Thoracic aorta (tissue), 2 donors: Measurements from ENCODE around the gene PFKFB4. TPM values are rescaled to one million over a fixed set of nuclear protein-coding genes. Genes with fewer than 3 reads are reported as not detected.

Experiments
- ATAC-seq: fragments of 150-250 bp; one replicate; pipeline ENCODE4 v1.8.0; 2017; ENCODE audit warnings: low read depth; ENCODE audit not compliant: insufficient number of reproducible peaks, low FRiP score
- DNase-seq: peaks from one replicate; pipeline ENCODE4 v3.0.0-alpha.2; 2020; ENCODE audit warnings: low spot score
- H3K27ac ChIP-seq, 2 donors: fragments of 200-600 bp; sonication (generic); 1 replicate in 1 of 2; 2 replicates in 1 of 2; pipeline ENCODE4 v1.5.1; 2016; ENCODE audit warnings: mild to moderate bottlenecking in 2 of 2, moderate library complexity in 2 of 2
- H3K27me3 ChIP-seq: fragments of 200-600 bp; sonication (generic); replicated peaks from 2 replicates; pipeline ENCODE4 v1.6.0; 2016; ENCODE audit warnings: mild to moderate bottlenecking; ENCODE audit not compliant: insufficient read depth
- H3K36me3 ChIP-seq: fragments of 200-600 bp; sonication (generic); one replicate; pipeline ENCODE4 v1.5.1; 2016
- H3K4me1 ChIP-seq, 2 donors: fragments of 200-600 bp; sonication (generic); 1 replicate in 1 of 2; 2 replicates in 1 of 2; pipeline versions ENCODE4 v1.5.1 to v1.6.0; 2016; ENCODE audit warnings: low read depth in 2 of 2, mild to moderate bottlenecking in 1 of 2; ENCODE audit not compliant: control insufficient read depth in 1 of 2
- H3K4me3 ChIP-seq: fragments of 200-600 bp; sonication (generic); 2 replicates; pipeline ENCODE4 v1.5.1; 2016; ENCODE audit warnings: mild to moderate bottlenecking
- H3K9me3 ChIP-seq: fragments of 200-600 bp; sonication (generic); 2 replicates; pipeline ENCODE4 v1.5.1; 2016
- CTCF ChIP-seq: fragments of 200-600 bp; sonication (generic); IDR thresholded peaks from one replicate; pipeline ENCODE4 v1.5.1; 2019; ENCODE audit warnings: antibody characterized with exemption
- total RNA-seq, 2 donors: library from RNA; depleted of rRNA; stranded (reverse); fragments of >200 nt; gene quantifications; one replicate each; pipeline versions ENCODE4 v1.1.0 to v1.2.3, GENCODE V29; 2016

The PFKFB4 gene
- total RNA-seq, 2 donors from 2014 or later, result 3.7 to 8.5 TPM

GRCh38 chr3:48472923-48473616, 83.5 kb downstream of the PFKFB4 start:
- Histone ChIP-seq H3K9me3 (no peaks in the 10 kb centered on the region), H3K27ac (peak overlapping the region; percentile 96 to 97), H3K4me3 (peak overlapping the region; percentile 79), H3K36me3 (peaks cover 15% of the 10 kb centered on the region), H3K27me3 (no peaks in the 10 kb centered on the region), H3K4me1 (peaks cover 33 to 51% of the 10 kb centered on the region in 2 donors)
- peak; percentile 74 for DNase-seq
- peak; percentile 56 for TF ChIP-seq CTCF
- peak; percentile 83 for ATAC-seq

GRCh38 chr3:48472673-48472922, 84.0 kb downstream of the PFKFB4 start:
- peaks cover 36 to 56% of the 10 kb centered on the region in 2 donors for H3K4me1 ChIP-seq
- H3K27ac ChIP-seq, result peak overlapping the region; percentile 96 to 97
- TF ChIP-seq CTCF, result no peak
- H3K4me3 ChIP-seq, result peak overlapping the region; percentile 79
- ATAC-seq, result peak; percentile 15
- H3K27me3 ChIP-seq, result no peaks in the 10 kb centered on the region
- no peak for DNase-seq
- H3K9me3 ChIP-seq, result no peaks in the 10 kb centered on the region
- peaks cover 15% of the 10 kb centered on the region for H3K36me3 ChIP-seq

DNA sequence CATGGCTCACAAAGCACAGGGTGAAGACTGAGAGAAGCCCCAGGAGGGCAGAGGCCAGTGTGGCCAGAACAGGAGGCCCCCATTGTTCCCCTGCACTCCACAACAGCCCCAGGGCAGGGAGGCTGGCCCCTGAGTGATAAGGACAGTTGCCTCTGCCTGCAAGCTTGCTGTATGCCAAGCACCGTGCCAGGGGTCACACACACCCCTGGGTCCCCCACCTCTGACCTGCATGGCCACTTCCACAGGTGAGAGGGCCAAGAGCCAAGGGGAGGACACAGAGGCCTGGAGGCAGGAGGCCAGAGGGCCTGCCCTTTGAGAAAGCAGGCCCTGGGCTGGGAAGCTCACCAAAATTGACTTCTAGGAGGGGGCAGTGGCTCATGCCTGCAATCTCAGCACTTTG, 86.3 kb downstream of the PFKFB4 start:
- no peak for TF ChIP-seq CTCF
- H3K27ac ChIP-seq, result peak overlapping the region; percentile 1 to 51
- no peaks in the 10 kb centered on the region for H3K27me3 ChIP-seq
- peaks cover 46 to 71% of the 10 kb centered on the region in 2 donors for H3K4me1 ChIP-seq
- no peak for DNase-seq
- no peak overlapping the region for H3K4me3 ChIP-seq
- ATAC-seq, result no peak
- no peaks in the 10 kb centered on the region for H3K9me3 ChIP-seq
- H3K36me3 ChIP-seq, result peaks cover 20% of the 10 kb centered on the region

- DNase-seq (no peak), ATAC-seq (no peak)
- no peaks in the 10 kb centered on the region for H3K9me3 ChIP-seq
- H3K4me3 ChIP-seq, result no peak overlapping the region
- H3K27me3 ChIP-seq, result no peaks in the 10 kb centered on the region
- peaks cover 51 to 78% of the 10 kb centered on the region in 2 donors for H3K4me1 ChIP-seq
- H3K27ac ChIP-seq, result peak overlapping the region; percentile 94 to 98
- H3K36me3 ChIP-seq, result peaks cover 20% of the 10 kb centered on the region
- no peak for TF ChIP-seq CTCF
Measured at GRCh38 chr3:48469046-48469915, 87.3 kb downstream of the PFKFB4 start.

DNA sequence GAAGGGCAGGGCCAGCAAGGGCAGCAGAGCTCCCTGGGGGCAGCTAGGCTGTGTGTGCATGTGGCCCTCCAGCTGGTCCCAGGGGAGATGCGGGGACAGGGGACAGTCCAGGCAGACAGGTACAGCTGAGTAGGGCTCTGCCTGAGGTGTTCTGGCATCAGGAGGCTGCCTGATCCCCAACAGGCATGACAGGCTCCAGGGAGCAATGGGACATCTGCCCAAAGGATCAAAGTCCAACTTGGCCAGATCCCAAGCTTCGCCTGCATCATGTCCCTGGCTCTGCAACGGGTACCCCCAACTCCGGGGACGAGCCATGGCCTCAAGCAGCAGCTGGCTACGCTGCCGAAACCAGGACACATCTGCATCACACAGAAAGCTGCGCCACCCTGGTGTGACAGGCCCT, 88.3 kb downstream of the PFKFB4 start:
- TF ChIP-seq CTCF, result no peak
- no peak for ATAC-seq
- no peak for DNase-seq
- peaks cover 51 to 72% of the 10 kb centered on the region in 2 donors for H3K4me1 ChIP-seq
- peaks cover 20% of the 10 kb centered on the region for H3K36me3 ChIP-seq
- no peak overlapping the region for H3K4me3 ChIP-seq
- no peaks in the 10 kb centered on the region for H3K27me3 ChIP-seq
- H3K27ac ChIP-seq, result peak overlapping the region; percentile 94 to 98
- no peaks in the 10 kb centered on the region for H3K9me3 ChIP-seq

Other genes with a start within 250 kb of the PFKFB4 start
- gene SPINK8, start 223.1 kb downstream of the PFKFB4 start, total RNA-seq, result not detected
- not detected for gene FBXW12, start 184.6 kb downstream of the PFKFB4 start, total RNA-seq
- 100 to 1,000 TPM; 177 to 210 TPM for gene PLXNB1, start 126.7 kb downstream of the PFKFB4 start, total RNA-seq
- gene CCDC51, start 116.7 kb downstream of the PFKFB4 start, total RNA-seq, result 10 to 100 TPM in 1 of 2 donors, 1 to 10 TPM in 1; 5.9 to 15.2 TPM
- 100 to 1,000 TPM; 112 to 164 TPM for gene TMA7, start 116.5 kb downstream of the PFKFB4 start, total RNA-seq
- 1 to 10 TPM; 4.0 to 8.3 TPM for gene ATRIP, start 110.1 kb downstream of the PFKFB4 start, total RNA-seq
- gene SHISA5, start 52.6 kb downstream of the PFKFB4 start, total RNA-seq, result 100 to 1,000 TPM; 151 to 159 TPM
- 1 to 10 TPM in 1 of 2 donors, not detected in 1; 3.0 TPM for gene UCN2, start 7.0 kb upstream of the PFKFB4 start, total RNA-seq
- gene COL7A1, start 38.5 kb upstream of the PFKFB4 start, total RNA-seq, result 10 to 100 TPM; 16.4 to 26.7 TPM
- gene UQCRC1, start 52.8 kb upstream of the PFKFB4 start, total RNA-seq, result 100 to 1,000 TPM; 226 to 234 TPM
- gene TMEM89, start 65.0 kb upstream of the PFKFB4 start, total RNA-seq, result 1 to 10 TPM in 1 of 2 donors, not detected in 1; 8.0 TPM
- 100 to 1,000 TPM in 1 of 2 donors, 10 to 100 TPM in 1; 93.9 to 102 TPM for gene SLC26A6, start 78.7 kb upstream of the PFKFB4 start, total RNA-seq
- 1 to 10 TPM; 1.3 to 3.0 TPM for gene CELSR3, start 106.1 kb upstream of the PFKFB4 start, total RNA-seq
- 100 to 1,000 TPM in 1 of 2 donors, 10 to 100 TPM in 1; 59.6 to 101 TPM for gene NCKIPSD, start 129.1 kb upstream of the PFKFB4 start, total RNA-seq
- gene IP6K2, start 160.4 kb upstream of the PFKFB4 start, total RNA-seq, result 10 to 100 TPM; 38.3 to 90.7 TPM